ENCODE results near the gene VSX2.

Gene VSX2

DNA sequence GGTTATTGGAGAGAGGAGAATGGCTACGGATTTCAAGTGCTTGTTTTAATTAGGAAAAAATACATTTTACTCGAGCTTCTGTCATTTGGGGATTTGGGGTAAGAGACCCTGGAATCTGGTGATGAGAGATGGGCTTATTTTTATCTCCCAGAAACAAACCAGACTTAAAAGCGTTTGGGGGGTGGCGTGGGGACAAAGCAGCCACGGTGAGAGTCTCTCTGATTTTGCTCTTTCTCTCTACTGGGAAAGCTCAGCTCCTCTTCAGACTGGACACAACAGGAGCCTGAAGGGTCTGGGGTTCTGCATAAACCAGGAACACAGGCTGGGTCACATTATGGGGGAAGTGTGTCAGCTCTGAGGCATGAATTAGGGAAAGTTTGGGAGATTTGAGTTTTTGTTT is 3.8 kb downstream of the VSX2 start:
- no peak for DNase-seq (ENCODE audit: low spot score)
- in situ Hi-C loops (cut with MboI; ENCODE audit: low sequenced_read_pairs, unreplicated experiment) = no loop called here
- TF ChIP-seq, protein P1, sequence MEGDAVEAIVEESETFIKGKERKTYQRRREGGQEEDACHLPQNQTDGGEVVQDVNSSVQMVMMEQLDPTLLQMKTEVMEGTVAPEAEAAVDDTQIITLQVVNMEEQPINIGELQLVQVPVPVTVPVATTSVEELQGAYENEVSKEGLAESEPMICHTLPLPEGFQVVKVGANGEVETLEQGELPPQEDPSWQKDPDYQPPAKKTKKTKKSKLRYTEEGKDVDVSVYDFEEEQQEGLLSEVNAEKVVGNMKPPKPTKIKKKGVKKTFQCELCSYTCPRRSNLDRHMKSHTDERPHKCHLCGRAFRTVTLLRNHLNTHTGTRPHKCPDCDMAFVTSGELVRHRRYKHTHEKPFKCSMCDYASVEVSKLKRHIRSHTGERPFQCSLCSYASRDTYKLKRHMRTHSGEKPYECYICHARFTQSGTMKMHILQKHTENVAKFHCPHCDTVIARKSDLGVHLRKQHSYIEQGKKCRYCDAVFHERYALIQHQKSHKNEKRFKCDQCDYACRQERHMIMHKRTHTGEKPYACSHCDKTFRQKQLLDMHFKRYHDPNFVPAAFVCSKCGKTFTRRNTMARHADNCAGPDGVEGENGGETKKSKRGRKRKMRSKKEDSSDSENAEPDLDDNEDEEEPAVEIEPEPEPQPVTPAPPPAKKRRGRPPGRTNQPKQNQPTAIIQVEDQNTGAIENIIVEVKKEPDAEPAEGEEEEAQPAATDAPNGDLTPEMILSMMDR (IDR thresholded peaks at IDR 0.05; ENCODE audit: borderline replicate concordance, control extremely low read depth, extremely low read depth, insufficient read depth, missing control alignments) = no peak

DNA sequence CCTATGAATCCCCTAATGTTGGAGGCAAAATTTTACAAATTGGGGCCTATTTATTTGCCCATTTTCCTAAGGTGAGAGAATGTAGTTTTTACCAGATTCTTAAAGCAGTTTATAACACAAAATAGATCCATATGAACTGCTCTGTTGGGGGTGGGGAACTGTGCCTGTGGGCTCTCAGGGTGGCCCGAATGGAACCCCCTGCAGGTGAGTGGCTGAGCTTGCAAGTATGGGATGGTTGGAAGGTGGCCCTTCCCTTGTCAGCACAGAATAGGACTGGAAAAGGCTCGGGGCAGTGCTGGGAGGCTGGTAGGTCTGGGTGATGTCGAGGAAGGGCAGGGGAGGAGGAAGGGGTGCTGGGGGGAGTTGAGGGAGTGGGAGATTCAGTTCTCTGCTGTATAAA is 4.9 kb downstream of the VSX2 start:
- DNase-seq (ENCODE audit: low spot score) = no peak
- TF ChIP-seq, protein P1 (IDR thresholded peaks at IDR 0.05; ENCODE audit: borderline replicate concordance, control extremely low read depth, extremely low read depth, insufficient read depth, missing control alignments) = no peak
- in situ Hi-C loops (cut with MboI; ENCODE audit: low sequenced_read_pairs, unreplicated experiment) = no loop called here

DNA sequence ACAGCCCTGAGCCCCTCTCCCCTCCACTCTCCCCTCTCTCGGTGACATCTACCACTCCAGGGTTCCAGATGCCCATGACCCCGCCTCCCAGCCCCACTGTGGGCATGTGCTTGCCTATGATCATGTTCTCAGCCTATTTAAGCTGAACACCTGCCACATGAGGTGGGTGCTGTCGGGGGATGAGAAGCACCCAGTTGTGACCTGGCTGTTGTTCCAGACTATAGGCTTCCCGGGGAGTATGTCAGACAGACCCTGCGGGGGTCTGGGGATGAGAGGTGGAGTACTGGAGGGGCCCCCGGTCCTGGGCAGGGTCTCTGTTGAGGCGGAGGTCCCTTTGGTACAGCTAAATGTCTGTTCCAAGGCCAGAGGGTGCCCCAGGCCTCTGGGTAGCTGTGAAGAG is 6.0 kb downstream of the VSX2 start:
- TF ChIP-seq, protein P1 (IDR thresholded peaks at IDR 0.05; ENCODE audit: borderline replicate concordance, control extremely low read depth, extremely low read depth, insufficient read depth, missing control alignments) = no peak
- no peak for DNase-seq (ENCODE audit: low spot score)
- in situ Hi-C loops (cut with MboI; ENCODE audit: low sequenced_read_pairs, unreplicated experiment) = no loop called here

DNA sequence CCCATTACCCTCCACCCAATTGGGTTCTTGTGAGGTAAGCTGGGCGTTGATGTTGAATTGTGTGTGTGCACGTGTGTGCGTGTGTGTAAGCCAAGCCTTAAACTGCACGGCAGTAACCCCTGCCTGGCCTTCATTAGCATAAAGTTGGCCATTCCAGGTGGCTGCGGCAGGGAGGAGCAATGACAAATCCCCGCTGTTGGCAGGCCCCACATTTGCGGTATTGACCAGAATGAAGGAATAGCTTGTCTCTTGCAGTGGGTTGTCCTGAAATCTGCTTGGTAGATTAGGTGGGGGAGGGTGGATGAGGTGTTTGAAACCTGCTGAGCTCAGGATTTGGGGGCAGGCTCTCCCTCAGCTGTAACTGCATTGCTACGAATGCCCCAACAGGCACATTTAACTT is 7.3 kb downstream of the VSX2 start:
- in situ Hi-C loops (cut with MboI; ENCODE audit: low sequenced_read_pairs, unreplicated experiment) = no loop called here
- DNase-seq (ENCODE audit: low spot score) = no peak
- TF ChIP-seq, protein P1 (IDR thresholded peaks at IDR 0.05; ENCODE audit: borderline replicate concordance, control extremely low read depth, extremely low read depth, insufficient read depth, missing control alignments) = no peak

DNA sequence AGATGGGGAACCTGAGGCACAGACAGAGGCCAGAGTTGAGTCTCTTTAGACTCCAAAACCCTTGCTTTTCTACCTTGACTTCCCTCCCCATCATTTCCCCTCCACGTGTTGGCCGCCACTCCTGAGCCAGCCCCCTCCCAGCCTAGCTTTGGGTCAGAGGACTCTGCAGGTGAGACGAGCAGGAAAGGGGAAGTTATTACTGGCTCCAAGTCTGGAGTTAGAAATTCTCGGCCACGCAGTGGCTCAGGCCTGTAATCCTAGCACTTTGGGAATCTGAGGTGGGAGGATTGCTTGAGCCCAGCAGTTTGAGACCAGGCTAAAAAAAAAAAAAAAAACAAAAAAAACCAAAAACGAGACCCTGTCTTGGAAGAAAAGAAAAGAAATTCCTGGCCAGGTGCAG is 8.8 kb downstream of the VSX2 start:
- no peak for DNase-seq (ENCODE audit: low spot score)
- in situ Hi-C loops (cut with MboI; ENCODE audit: low sequenced_read_pairs, unreplicated experiment) = no loop called here
- TF ChIP-seq, protein P1 (IDR thresholded peaks at IDR 0.05; ENCODE audit: borderline replicate concordance, control extremely low read depth, extremely low read depth, insufficient read depth, missing control alignments) = no peak

DNA sequence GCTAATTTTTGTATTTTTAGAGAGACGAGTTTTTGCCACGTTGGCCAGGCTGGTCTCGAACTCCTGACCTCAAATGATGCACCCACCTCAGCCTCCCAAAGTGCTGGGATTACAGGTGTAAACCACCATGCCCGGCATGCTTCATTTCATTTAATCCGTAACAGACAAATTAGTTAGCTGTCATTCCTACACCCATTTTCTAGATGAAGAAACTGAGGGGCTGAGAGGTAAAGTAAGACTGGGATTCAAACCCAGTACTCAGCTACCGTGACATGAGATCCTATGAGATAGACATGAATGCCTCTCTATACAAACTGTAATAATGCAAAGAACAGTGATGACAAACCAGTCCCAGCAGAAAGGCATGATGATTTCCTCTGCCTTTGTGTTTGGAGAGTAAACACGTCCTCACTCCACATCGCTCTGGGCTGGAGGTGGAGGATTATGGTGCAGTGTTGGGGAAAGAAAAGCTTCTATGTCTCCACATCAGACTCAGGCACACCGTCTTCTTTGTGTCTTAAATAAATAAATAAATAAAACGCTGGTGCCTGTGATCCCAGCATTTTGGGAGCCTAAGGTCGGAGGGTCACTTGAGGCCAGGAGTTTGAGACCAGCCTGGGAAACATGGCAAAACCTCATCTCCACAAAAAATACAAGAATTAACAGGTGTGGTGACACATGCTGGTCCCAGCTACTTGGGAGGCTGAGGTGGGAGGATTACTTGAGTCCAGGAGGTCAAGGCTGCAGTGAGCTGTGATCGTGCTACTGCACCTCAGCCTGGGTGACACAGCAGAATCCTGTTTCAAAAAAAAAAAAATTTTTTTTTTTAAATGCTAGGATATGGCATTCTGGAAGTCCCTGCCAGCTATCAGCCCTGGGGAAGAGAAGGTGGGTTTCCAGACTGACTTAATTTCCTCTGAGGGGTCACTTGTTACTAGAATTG is 10.5 kb downstream of the VSX2 start:
- TF ChIP-seq, protein P1 (IDR thresholded peaks at IDR 0.05; ENCODE audit: borderline replicate concordance, control extremely low read depth, extremely low read depth, insufficient read depth, missing control alignments) = no peak
- DNase-seq (ENCODE audit: low spot score) = no peak
- in situ Hi-C loops (cut with MboI; ENCODE audit: low sequenced_read_pairs, unreplicated experiment) = loop anchor here (5.0 kb wide), 1 partner anchor 137 kb away; no protein-coding TSS in a partner anchor
